HG03469 (cell line): Measurements from ENCODE around the gene SLC10A1.
"Not testable (repeated sequence)": the region's sequence is repeated elsewhere in the genome, so short reads cannot be mapped to it uniquely, and the experiment has no call there.

Experiments
- ATAC-seq: cut with Tn5 transposase; IDR thresholded peaks from one replicate; pipeline ENCODE4 v1.9.1; 2021; ENCODE audit warnings: mild to moderate bottlenecking, moderate library complexity, moderate number of reproducible peaks; ENCODE audit not compliant: unreplicated experiment

The SLC10A1 gene

DNA sequence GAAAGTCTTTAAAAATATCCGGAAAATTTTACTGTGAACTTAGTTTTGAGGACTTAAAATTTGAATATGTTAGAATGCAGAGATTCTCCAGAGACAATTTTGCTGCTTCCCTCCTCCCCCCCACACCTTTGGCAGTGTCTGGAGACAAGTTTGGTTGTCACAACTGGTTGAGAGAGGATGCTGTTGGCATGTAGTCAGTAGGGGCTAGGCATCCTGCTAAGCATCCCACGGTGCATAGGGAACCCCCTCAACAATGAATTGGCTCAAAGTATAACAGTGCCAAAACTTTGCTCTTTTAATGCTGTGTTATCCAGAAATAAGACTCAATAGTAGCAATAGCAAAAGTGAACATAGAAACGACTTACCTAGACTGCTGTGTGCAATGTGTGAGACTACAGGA lies 26.5 kb downstream of the SLC10A1 start:
- no peak for ATAC-seq

DNA sequence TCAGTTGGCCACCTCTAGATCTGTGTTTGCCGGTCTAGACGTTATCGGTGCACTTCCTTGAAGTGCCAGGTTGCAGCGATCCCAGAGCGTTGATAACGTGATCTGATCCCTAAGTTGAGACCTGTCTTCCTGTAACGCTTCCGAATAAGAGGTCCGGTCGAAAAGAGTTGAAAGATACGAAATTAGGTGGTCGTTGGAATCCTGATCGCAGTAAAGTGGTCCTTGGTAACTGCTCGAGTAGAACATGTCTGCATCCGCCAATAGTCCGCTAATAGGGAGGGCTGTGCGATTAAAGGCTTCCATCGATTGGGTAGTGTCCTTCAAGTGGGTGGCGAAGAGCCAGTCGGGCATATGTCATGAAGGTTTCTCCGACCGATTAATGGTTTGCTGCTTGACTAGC lies 27.4 kb downstream of the SLC10A1 start:
- no peak for ATAC-seq

DNA sequence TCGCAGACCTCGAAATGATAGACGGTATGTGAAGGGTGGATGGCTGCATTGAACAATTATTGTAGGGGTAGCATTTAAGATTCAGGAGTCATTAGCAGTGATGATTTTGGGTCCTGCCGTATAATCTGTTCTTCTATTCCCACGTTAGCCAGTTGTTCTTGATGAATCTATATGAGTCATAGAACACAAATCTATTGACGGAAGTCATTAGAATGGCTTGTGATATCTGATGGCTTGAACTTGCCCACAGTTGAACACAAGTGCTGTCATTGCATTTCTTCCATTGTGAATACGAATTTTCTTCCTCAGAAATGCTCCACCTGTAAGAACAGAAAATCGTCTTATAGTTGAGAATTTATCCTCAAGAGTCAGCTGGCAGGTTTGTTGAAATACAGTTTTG lies 28.2 kb downstream of the SLC10A1 start:
- ATAC-seq = no peak

DNA sequence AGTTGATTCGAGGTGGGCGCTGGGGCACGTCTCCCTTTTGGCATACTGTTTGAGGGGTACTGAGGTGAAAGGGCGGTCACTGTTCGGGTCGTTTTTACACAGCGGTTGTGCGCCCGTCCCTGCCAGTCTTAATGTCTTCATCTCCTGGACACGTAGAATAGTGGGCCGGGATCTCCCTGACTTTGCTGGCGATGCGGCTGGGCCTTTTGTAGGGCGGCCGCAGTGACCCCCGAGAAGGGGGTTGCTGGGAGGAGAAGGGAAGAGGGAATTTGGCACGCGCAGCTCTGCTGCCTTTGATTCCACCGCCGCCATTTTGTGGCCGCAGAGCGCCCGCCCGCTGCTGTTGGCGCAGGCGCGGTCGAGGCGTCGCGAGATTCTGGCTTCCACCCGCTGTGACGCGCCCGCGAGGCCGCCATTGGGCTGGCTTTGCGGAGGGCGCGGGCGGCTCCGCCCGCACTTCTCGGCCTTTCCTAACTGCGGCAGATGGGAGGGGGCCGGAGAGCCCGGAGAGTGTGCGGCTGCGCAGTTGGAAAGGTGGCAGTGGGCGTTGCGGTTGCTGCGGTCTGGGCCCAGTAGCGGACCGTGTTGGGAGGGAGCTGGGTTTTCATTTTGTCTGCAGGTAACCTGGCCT lies 29.6 kb downstream of the SLC10A1 start:
- ATAC-seq = peak; percentile 50

DNA sequence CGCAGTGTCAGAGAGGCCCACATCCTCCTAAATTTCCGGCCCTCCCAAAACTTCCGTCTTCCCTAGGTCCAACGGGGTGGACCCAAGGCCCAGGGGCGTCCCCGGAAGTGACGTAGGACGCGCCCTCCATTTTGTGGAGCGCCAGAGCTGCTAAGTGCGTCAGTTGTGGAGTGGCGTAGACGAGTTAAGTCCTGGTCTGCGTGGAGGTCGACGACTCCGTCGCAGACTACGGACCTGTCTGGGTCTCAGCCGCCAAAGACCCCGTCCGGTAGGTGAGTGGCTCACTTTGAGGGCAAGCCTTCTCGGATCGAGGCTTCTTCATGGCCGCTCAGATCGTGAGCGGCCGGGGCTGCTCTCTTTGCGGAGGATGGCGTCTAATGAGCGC lies 30.1 kb downstream of the SLC10A1 start, which contains the start of gene SRSF5:
SRSF5 (plus strand) TSS at position 159 of the 385 bp plus-strand sequence. CDS start 1,015 bp downstream, outside the sequence.
- peak; percentile 56 for ATAC-seq

DNA sequence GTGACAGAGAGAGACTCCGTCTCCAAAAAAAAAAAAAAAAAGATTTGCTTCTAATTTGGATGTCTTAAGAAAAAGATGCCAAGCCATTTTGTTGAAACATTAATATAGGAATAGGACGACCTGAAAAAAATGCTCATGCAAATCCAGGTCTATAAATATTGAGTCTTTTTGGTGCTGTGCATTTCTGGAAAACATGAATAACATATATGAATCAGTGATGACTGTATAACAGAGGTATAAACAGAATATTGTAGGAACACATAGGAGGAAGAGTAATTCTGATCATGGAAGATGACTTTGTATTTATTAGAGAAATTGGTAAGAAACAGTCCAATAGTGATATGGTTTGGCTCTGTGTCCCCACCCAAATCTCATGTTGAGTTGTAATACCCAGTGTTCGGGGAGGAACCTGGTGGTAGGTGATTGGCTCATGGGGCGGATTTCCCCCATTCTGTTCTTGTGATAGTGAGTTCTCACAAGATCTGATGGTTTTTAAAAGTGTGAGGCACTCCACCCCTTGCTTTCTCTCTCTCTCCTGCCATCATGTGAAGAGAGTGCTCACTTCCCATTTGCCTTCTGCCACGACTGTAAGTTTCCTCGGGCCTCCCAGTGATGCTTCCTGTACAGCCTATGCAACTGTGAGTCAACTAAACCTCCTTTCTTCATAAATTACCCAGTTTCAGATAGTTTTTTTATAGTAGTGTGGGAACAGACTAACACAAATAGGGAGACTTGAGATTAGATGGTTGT lies 33.1 kb downstream of the SLC10A1 start:
- ATAC-seq = no peak

DNA sequence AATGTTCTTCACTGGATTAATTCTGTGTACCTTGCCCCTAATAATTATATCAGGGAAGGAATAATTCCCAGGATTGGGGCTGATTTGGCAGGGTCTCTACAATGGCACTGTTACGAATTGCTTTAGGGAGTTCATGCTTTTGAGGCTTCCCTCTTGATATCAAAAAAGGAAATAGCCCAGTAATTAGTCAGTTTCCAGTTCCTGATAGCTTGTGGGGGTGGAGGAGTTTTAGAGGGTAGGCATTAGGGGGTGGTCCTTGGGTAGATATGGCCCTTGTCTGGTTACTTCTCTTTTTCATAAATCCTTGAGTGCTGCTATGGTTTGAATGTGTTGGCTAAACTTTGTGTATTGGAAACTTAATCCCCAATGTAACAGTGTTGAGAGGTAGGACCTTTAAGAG lies 36.2 kb downstream of the SLC10A1 start:
- ATAC-seq = no peak

DNA sequence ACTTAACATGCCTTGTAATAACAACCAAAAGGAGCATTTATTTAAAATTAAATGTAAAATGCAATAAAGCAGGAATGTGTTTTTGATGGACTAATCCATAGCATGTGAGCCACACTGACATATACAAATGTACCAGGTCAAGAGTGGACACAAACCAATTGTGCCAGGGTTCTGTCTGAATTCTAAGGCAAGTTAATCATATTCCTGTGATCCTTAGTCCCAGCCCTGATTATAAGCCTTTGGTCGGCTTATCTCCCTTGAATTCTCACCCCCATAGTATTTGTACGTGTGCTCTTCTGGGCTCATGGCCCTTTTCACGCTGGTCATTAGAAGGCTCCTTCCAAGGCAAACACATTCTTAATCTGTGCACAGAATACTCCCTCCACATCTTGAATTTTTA lies 40.7 kb downstream of the SLC10A1 start:
- ATAC-seq = no peak

DNA sequence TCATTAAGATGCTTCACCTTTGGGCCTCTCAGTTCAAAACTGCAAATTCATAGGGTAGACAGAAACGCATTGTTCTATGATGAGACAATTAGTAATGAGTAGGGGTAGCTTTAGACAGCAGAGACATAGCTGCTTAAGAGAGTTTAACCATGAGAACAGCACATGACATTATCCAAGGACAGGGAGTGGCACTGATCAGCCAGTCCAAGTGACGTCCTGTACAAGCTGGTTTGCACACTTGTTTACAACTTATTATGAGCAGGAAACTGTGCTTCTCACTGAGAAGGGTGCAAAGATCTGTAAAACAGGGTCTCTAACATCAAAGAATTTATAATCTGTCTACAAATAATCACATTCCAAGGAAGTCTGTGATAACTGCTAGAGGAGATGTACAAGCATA lies 41.3 kb downstream of the SLC10A1 start:
- no peak for ATAC-seq

DNA sequence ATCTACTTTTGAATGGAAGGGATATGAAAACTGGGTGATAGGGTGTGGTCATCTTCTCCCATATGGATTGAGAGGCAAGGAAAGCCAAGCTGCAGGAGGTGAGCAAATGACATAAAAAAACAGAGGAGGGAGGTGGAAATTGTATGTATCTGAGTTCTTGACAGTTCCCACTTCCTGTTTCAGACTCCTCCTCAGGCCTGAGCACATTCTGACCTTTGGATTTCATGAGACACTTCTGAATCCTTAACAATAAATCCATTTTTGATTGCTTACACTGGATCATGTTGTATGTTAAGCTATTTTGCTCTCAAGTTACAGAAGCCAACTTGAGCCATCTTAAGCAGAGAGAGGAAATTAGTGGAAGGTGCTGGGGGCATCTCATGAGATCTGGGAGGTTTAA lies 41.7 kb downstream of the SLC10A1 start:
- no peak for ATAC-seq

DNA sequence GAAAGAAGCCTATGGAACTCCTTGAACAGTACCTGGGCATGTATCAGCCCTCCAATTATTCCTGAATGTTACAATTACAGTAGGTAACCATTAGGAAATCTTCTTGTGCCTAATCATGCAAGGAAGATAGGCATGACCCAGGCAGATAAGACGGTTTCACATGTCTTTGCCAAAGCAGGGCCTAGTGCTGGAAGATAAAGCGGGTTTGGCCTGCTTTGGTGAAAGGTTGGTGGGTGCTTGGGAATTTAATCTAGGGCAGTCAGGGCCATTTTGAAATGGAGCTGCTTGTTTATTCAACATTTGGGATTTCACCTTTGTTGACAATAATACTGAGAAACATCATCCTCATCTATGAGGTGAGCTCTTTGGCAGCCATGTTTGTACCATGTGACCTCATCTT lies 42.6 kb downstream of the SLC10A1 start:
- ATAC-seq = no peak

DNA sequence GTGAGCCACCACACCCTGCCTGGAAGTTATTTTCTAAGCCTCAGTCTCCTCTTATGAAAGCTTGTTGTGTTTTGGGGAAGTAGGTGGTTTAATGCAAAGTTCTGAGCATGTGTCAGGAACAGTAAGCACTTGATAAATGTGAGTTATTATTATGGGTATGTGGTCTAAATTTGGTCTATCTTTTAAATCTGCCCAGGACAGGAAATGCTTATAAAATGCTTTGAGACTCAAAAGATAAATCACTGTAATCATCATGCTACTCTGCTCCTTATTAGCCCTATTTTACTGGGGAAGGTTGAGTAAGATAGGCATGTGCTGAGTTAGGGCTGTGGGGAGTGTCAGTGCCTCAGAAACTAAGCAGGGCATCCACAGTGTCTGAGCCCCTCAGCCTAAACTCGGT lies 43.2 kb downstream of the SLC10A1 start:
- ATAC-seq = no peak

DNA sequence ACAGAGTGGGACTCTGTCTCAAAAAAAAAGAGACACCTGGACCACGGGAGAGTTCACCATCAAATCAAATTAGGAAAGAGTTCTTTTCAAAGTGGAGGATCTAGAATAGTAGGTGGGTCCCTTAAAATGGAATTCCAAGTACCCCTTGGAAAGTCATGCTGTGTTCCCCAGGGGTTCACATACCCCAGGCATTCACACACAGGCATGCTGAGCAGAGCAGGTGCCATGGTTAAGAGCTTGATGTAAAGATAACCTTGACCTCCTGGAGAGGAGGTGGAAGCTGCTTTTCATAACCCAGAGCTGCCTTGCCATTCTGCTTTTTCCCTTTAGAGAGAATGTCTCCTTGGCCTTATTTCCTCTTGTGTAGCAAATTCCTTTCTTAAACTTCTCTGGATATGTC lies 44.3 kb downstream of the SLC10A1 start:
- no peak for ATAC-seq

DNA sequence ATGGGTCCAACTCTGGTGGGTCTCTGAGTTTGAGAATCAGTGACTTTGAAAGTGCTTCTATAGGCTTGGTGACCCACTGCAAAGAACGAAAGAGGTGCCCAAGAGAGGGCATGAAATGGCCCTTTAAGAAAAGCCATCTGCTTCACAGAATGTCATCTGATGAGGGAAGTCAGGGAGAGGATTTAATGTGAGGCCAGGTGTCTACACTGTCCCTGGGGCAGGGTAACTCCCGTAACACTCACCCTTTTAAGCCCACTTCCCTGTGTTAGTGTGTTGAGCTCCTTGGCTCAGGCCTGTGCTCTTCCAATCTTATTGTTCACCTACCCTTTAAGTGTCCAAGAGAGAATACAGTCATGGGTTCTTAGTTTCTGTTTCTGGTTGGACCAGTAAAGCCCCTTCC lies 46.5 kb downstream of the SLC10A1 start:
- ATAC-seq = no peak

DNA sequence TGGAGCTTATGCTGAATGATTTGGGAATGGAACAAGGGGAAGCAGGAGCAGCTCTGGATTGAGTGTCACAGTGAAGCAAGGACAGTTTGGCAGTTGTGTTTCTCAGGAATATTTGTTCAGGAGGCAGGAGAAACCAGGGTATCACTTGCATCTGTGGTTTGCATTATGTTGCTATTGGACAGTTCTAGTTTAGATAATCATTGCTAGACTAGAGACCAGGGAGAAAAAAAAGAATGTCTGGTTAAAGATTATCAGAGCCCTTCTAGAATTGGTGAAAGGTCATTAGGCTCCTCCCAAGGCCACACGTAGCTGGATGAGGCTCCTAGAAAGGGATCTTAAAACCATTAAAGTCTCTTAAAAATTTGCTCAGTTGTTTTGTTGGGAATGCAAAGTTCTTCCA lies 47.1 kb downstream of the SLC10A1 start:
- ATAC-seq = no peak

DNA sequence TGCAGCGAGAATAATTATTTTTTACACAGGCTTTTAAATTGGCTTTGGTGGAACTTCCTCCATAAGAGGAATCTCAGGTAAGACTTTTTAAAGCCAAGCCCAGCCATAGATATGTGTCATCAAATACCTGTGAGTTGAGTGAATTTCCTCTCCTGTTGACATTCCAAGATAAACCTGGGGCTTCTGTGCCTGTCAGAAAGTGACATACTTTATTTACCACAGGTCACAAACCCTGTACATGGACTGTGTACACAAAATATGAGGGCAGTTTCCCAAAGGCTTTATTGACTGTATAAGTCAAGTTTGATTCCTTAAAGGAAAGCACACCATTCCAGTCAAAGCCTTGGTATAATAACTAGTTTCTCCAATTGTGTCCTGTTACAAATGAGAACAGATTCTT lies 56.0 kb downstream of the SLC10A1 start:
- no peak for ATAC-seq

DNA sequence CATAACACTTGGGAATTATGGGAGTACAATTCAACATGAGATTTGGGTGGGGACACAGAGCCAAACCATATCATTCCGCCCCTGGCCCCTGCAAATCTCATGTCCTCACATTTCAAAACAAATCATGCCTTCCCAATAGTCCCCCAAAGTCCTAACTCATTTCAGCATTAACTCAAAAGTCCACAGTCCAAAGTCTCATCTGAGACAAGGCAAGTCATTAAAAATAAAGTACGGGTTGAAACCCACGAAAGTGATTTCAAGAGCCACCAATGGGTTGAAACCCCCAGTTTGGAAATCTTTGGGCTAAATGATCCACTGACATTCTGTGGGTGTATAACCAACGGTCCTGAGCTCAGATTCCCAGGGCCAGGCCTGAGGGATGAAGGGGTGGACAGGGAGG lies 60.6 kb downstream of the SLC10A1 start:
- ATAC-seq = not testable (repeated sequence)

DNA sequence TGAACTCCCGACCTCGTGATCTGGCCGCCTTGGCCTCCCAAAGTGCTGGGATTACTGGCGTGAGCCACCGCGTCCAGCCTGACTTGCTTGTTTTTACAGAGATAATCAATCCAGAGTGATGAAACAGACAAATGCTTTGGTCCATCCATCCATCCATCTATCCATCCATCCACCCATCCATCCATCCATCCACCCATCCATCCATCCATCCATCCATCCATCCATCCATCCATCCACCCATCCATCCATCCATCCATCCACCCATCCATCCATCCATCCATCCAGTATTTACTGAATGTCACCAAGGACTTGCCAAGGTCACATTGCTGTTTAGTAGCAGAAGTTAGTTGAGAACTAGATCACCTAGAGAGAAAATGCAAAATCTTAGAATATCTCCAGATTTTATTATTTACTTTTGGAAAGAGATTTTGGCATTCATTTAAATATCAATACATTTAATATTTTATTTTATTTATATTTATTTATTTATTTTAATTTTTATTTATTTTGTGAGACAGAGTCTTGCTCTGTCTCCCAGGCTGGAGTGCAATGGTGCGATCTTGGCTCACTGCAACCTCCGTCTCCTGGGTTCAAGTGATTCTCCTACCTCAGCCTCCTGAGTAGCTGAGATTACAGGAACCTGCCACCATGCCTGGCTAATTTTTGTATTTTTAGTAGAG lies 65.0 kb downstream of the SLC10A1 start:
- not testable (repeated sequence) for ATAC-seq

DNA sequence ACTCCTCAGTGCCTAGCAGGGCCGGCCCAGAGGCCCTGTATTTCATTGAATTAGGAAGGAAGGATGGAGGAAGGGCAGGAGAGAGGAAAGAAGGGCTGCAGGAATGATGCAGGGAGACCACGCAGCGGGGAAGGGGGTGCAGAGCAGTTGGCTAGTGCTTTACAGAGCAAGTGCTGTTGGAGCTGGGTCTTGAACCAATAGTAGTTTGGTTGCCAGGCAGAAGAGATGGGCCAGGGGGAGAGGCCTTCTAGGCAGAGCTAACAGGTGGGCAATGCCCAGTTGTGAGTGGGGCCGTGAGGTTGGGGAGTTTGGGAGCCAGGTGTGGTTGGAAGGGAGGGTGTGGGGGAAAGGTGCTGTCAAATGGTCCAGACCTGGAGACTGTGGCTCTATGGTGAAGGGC lies 69.2 kb downstream of the SLC10A1 start:
- ATAC-seq = no peak

DNA sequence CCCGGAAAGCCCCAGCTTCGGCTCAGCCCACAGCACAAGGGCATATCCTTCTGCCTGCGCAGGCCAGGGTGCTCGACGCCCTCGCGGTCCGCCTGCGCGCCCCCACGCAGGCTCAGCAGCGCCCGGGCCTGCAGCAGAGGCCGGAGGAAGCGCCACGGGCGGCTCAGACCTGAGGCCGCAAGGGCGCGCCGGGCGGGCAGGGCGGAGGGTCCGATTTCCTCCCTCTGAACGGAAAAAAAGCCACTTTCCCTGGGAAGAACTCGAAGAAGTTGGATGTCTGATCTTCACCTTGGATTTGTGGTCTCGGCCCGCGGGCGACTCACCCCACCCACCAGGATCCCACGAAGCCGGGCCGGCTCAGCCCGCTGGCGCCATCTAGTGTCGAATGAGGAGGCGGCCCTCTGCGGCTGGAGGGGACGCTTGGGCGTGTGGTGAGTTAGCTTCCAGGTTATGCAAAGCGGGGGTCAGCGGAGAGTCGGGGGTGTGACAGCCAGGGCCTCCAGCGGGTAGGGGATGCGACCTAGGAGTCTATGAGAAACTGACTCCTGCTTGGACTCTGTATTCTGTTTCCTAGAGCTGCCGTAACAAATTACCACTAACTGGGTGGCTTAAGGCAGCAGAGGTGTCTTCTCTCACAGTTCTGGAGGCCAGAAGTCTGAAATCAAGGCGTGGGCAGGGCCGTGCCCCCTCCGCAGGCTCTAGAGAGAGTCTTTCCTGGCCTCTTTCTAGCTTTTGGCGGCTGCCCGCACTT lies 70.1 kb downstream of the SLC10A1 start:
- peak; percentile 54 for ATAC-seq
